Epithelial cell of esophagus (primary cell): ENCODE results near the gene LPAR6.
A peak's percentile ranks its signal among the peaks of the same experiment; 100 is the strongest.

ENCODE experiments used
- DNase-seq: peaks from one replicate; pipeline ENCODE4 v3.0.0; 2010; ENCODE audit warnings: low read depth
- H3K4me3 ChIP-seq: 2 replicates; pipeline ENCODE4 v1.5.1; 2011; ENCODE audit warnings: mild to moderate bottlenecking, low read length, control low read depth
- TF ChIP-seq, protein P1 (sequence below): IDR thresholded peaks from 2 replicates; pipeline ENCODE4 v1.5.1; 2011; ENCODE audit warnings: low read depth, mild to moderate bottlenecking, low read length, control low read depth, inconsistent platforms; ENCODE audit not compliant: insufficient read depth; ENCODE audit errors: missing control alignments

The LPAR6 gene

DNA sequence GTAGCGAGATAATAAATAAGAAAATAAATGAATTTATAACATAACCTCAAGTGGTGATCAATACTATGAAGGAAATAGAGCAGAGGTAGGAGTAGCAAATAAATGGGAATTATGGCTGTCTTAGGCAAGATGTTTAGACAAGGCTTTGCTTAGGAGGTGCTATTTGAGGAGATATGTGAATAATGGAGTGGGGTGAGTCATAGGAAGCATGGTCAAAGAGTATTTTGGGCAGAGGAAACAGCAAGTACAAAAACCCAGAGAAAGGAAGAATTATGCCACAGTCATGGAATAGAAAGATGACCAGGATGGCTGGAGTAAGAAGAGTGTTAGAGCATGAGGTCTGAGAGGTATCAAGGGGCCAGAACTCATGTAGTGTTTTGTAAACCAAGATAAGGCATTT lies 33.6 kb upstream of the LPAR6 start:
- H3K4me3 ChIP-seq = no peak overlapping the region
- peak; percentile 66 for DNase-seq
- TF ChIP-seq, protein P1, sequence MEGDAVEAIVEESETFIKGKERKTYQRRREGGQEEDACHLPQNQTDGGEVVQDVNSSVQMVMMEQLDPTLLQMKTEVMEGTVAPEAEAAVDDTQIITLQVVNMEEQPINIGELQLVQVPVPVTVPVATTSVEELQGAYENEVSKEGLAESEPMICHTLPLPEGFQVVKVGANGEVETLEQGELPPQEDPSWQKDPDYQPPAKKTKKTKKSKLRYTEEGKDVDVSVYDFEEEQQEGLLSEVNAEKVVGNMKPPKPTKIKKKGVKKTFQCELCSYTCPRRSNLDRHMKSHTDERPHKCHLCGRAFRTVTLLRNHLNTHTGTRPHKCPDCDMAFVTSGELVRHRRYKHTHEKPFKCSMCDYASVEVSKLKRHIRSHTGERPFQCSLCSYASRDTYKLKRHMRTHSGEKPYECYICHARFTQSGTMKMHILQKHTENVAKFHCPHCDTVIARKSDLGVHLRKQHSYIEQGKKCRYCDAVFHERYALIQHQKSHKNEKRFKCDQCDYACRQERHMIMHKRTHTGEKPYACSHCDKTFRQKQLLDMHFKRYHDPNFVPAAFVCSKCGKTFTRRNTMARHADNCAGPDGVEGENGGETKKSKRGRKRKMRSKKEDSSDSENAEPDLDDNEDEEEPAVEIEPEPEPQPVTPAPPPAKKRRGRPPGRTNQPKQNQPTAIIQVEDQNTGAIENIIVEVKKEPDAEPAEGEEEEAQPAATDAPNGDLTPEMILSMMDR = no peak

DNA sequence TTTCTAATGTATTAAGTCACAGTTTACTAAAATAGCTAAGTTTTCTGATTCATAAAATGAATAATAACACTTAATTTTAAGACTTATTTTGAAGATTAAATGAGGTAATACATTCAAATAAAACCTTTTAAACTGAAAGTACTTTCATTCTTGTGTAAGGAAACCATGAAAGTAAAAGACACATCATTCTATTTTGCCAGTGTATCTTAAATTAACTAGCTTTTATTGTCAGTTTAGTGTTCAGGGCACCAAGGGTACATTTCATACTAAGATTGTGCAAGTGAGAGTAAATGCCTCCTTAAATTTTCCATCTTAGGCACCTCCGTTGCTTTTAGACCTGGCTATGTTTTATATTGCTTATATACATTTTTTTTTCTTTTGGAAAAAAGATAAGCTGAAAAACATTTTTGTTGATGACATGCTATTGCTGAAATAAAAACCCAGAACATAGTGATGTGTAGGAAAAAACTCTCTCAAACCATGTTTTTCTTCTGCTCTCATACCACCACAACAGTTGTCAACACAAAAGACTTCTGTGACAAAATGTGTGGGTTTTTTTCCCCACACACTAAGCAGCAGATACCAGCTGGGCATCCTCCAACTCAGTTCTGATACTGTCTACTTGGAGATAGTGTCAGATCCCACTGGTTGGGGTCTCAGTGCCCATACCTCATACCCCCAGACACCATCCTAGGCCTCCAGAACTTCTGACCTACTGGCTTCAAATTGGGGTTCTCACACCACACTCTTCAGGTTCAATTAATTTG lies 30.7 kb upstream of the LPAR6 start:
- TF ChIP-seq, protein P1 = no peak
- no peak for DNase-seq
- no peak overlapping the region for H3K4me3 ChIP-seq

DNA sequence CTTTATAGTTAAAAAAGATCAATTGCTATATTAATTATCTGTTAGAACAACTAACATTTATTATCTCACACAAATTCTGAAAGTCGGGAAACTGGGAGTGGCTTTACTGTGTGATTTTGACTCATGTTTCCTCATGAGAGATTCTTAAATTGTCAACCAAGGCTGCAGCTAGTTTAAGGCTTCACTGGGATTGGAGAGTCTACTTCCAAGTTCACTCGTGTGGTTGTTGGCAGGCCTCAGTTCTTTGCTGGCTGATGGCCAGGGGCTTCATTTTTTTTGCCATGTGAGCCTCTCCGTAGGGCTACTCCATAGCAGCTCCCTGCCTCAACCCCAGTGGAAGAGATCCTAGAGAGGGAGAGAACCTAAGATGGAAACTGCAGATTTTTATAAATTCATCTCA lies 24.5 kb upstream of the LPAR6 start:
- TF ChIP-seq, protein P1 = no peak
- peak; percentile 62 for DNase-seq
- H3K4me3 ChIP-seq = no peak overlapping the region

DNA sequence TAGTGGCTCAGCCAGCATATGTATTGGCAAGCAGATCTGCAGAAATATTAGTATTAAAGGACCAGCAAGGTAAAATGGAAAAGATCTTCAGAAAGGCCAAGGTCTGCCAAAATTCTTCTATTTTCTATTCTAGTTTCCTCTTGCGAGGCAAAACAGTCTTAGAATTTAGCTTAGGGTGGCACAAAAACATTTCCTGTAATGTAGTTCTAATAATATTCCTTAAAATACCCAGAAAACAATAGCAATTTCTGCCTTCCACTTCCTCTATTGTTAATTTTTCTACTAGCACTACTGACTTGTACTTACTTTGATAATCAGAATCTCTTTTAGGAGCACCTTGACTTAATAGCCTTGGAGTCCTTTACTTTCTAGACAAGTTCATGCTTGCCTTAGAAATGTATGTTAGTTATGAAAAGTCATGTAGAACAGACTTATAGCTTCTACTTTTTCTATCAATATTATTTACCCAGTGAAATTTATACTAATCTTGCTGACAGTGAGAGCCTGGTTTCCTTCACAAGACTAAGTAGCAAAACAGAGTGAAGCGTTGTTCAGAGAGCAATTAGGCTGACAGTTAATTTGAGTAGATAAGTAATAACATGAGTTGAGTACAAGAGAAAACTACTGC lies 23.9 kb upstream of the LPAR6 start:
- TF ChIP-seq, protein P1 = no peak
- peak overlapping the region; percentile 1 for H3K4me3 ChIP-seq
- peak; percentile 59 for DNase-seq

DNA sequence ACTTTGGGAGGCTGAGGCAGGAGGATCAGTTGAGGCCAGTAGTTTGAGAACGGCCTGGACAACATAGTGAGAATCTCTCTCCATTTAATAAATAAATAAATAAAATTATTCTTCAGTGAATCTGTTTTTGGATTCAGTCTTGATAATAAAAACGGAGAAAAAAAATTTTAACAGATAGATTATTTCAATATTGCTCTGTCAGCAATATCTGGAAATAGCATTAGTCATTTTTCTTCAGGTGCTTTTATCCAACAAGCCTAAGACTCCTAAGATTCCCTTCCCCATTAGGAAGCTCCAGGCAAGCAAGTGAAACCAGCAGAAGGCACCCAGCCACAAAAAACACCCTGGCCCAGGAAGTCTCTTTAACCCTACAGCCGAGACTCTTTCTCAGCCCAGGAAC lies 21.3 kb upstream of the LPAR6 start:
- TF ChIP-seq, protein P1 = no peak
- H3K4me3 ChIP-seq = no peak overlapping the region
- no peak for DNase-seq

DNA sequence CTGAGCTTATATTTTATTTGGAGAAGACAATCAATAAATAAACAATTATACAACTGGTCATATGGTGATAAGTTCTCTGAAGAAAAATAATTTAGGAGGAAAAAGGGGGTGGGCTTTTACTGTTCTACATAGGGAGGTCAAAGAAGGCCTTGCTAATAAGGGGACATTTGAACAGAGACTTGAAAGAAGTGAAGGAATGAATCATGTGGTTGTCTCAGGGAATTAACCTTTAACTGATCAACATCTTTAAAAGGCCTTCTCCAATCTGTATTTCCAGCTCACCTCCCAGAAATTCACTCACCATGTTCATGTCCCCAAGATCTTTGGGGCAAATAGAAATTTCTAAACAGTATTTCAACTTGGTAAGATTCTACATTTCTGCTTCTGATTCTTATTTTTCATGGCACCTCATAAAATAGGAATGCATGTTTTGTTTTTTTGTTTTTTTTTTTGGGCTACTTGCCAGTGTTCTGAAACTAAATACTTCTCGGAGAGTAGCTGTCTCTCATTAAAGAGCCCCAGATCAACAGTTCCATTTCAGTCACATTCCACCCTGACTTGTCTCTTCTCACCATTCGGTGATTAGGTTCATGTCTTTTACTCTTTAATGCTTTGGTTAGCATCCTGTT lies 19.2 kb upstream of the LPAR6 start:
- H3K4me3 ChIP-seq = no peak overlapping the region
- no peak for DNase-seq
- TF ChIP-seq, protein P1 = no peak
